ENCODE measurements around the gene CPNE7. TPM values are rescaled to one million over a fixed set of nuclear protein-coding genes. Genes with fewer than 3 reads are reported as not detected.

Gene CPNE7
- total and polyA plus RNA-seq, 9 of the 15 experiments (the other 6 are each of a cell fraction or from before 2014, with no cell fraction given) = 0.30 to 73.4 (median 32.7) TPM

GRCh38 chr16:89564476-89565255 is 10.9 kb upstream of the CPNE7 start (continued):
- TF ChIP-seq ZNF512 (tag; IDR thresholded peaks at IDR 0.05) (no peak), MTA1 (IDR thresholded peaks at IDR 0.05; ENCODE audit: borderline replicate concordance) (no peak), POLR2B (IDR thresholded peaks at IDR 0.05; ENCODE audit: low read depth, partially characterized antibody) (peak; percentile 58), NEUROD1 (IDR thresholded peaks at IDR 0.05; ENCODE audit: borderline replicate concordance, low read depth, low read length, partially characterized antibody) (no peak), TFAP4 (CRISPR knock-in tag; IDR thresholded peaks at IDR 0.05; ENCODE audit: borderline replicate concordance) (no peak), THAP12 (CRISPR knock-in tag; IDR thresholded peaks at IDR 0.05) (peak; percentile 39; the same call in 1 of the 2 replicates), IRF2 (CRISPR knock-in tag; IDR thresholded peaks at IDR 0.05) (no peak), SMAD2 (IDR thresholded peaks at IDR 0.05; ENCODE audit: low read depth, low read length) (no peak), ZNF431 (CRISPR knock-in tag; IDR thresholded peaks at IDR 0.05) (no peak), TCF7L2 (IDR thresholded peaks at IDR 0.05; ENCODE audit: low read depth, low read length) (no peak), POLR2A (conservative IDR thresholded peaks at IDR 0.05) (peak; percentile 80), MAFK (IDR thresholded peaks at IDR 0.05; ENCODE audit: low read length) (no peak), RBM22 (IDR thresholded peaks at IDR 0.05; ENCODE audit: low read depth, low read length, poor library complexity, severe bottlenecking) (peak; percentile 81), ZNF263 (CRISPR knock-in tag; IDR thresholded peaks at IDR 0.05; ENCODE audit: borderline replicate concordance) (0 out of 2 replicates have a peak, but pooled peaks have one; percentile 47), ZNF507 (tag; conservative IDR thresholded peaks at IDR 0.05) (no peak), ZNF212 (CRISPR knock-in tag; IDR thresholded peaks at IDR 0.05) (no peak), ZNF23 (CRISPR knock-in tag; IDR thresholded peaks at IDR 0.05) (no peak), UBTF (IDR thresholded peaks at IDR 0.05; ENCODE audit: borderline replicate concordance in 1 of 2, low read depth in 2 of 2, low read length in 2 of 2) (no peak), CAMTA2 (CRISPR knock-in tag; conservative IDR thresholded peaks at IDR 0.05) (no peak), PRMT5 (CRISPR knock-in tag; IDR thresholded peaks at IDR 0.05) (no peak), ZKSCAN1 (IDR thresholded peaks at IDR 0.05; ENCODE audit: low read depth, low read length) (no peak), RBM15 (IDR thresholded peaks at IDR 0.05; ENCODE audit: insufficient read depth, low read length) (no peak)

All from K562 (cell line).